ENCODE results near the gene PHACTR3. TPM values are rescaled to one million over a fixed set of nuclear protein-coding genes. Genes with fewer than 3 reads are reported as not detected.

Gene PHACTR3
- total and polyA plus RNA-seq, 2 of the 8 experiments (the other 6 are each of a cell fraction or from before 2014, with no cell fraction given): 0.05 to 0.13 TPM

- TF ChIP-seq SAP30 (IDR thresholded peaks at IDR 0.05; ENCODE audit: insufficient read depth, insufficient replicate concordance, low read length): no peak
- no peak for TF ChIP-seq CHD1 (IDR thresholded peaks at IDR 0.05; ENCODE audit: low read depth, low read length)
Measured at GRCh38 chr20:59645271-59645670, 40.9 kb downstream of the PHACTR3 start (continued).
